Choroid plexus epithelial cell (primary cell): ENCODE data around the gene CLECL1.
"Not testable (repeated sequence)": the region's sequence is repeated elsewhere in the genome, so short reads cannot be mapped to it uniquely, and the experiment has no call there.

Experiments used
- DNase-seq: peaks from one replicate; pipeline ENCODE4 v3.0.0-alpha.2; 2010; ENCODE audit warnings: low read depth
- H3K4me3 ChIP-seq: 2 replicates; pipeline ENCODE4 v1.5.1; 2011; ENCODE audit warnings: low read depth, mild to moderate bottlenecking, control low read depth, low read length, moderate library complexity
- CTCF ChIP-seq: conservative IDR thresholded peaks from 2 replicates; pipeline ENCODE4 v1.5.1; 2011; ENCODE audit warnings: low read depth, mild to moderate bottlenecking, control low read depth, inconsistent platforms, low read length, moderate library complexity

CLECL1 gene

GRCh38 chr12:9692909-9693308 lies 40.0 kb downstream of the CLECL1 start:
- H3K4me3 ChIP-seq, result no peak overlapping the region
- TF ChIP-seq CTCF, result no peak
- DNase-seq, result no peak

GRCh38 chr12:9687228-9687627 lies 45.7 kb downstream of the CLECL1 start:
- no peak for TF ChIP-seq CTCF
- peak; percentile 84 for DNase-seq
- H3K4me3 ChIP-seq, result no peak overlapping the region

GRCh38 chr12:9685915-9686314 lies 47.0 kb downstream of the CLECL1 start:
- DNase-seq, result no peak
- H3K4me3 ChIP-seq, result no peak overlapping the region
- no peak for TF ChIP-seq CTCF

- not testable (repeated sequence) for H3K4me3 ChIP-seq, DNase-seq
Observed at GRCh38 chr12:9685366-9685765, 47.5 kb downstream of the CLECL1 start.

GRCh38 chr12:9682949-9683348 lies 49.9 kb downstream of the CLECL1 start:
- DNase-seq, H3K4me3 ChIP-seq: not testable (repeated sequence)

GRCh38 chr12:9682508-9682907 lies 50.4 kb downstream of the CLECL1 start:
- H3K4me3 ChIP-seq, DNase-seq: not testable (repeated sequence)

- no peak for TF ChIP-seq CTCF
- no peak for DNase-seq
- no peak overlapping the region for H3K4me3 ChIP-seq
Observed at GRCh38 chr12:9674226-9674590, 58.7 kb downstream of the CLECL1 start.

GRCh38 chr12:9673404-9674225 lies 59.3 kb downstream of the CLECL1 start:
- DNase-seq, result peak; percentile 93
- TF ChIP-seq CTCF, result no peak
- H3K4me3 ChIP-seq, result no peak overlapping the region
